ENCODE measurements around the gene ATP11B. TPM values are rescaled to one million over a fixed set of nuclear protein-coding genes. Genes with fewer than 3 reads are reported as not detected.

Gene ATP11B
- total and polyA plus RNA-seq, 2 experiments from 2014 or later: 5.8 to 24.7 TPM

- 0 out of 2 replicates have a peak overlapping the region, but pooled peaks have one; percentile 74 for H3K27ac Mint-ChIP-seq
- H3K4me1 ChIP-seq (ENCODE audit: insufficient read depth): peaks cover 33% of the 10 kb centered on the region
- H3K4me1 Mint-ChIP-seq: peaks cover 43% of the 10 kb centered on the region
- H3K4me3 ChIP-seq: no peak overlapping the region
- H3K27me3 Mint-ChIP-seq (ENCODE audit: insufficient read depth, low read depth, poor library complexity): peaks cover 4% of the 10 kb centered on the region
- 0 out of 2 replicates have a peak, but pooled peaks cover 2% of the 10 kb centered on the region for H3K36me3 ChIP-seq (ENCODE audit: insufficient read depth)
- no peaks in the 10 kb centered on the region for H3K79me2 ChIP-seq (replicated peaks; ENCODE audit: insufficient read depth)
- H4K20me1 ChIP-seq (replicated peaks; ENCODE audit: insufficient read depth): no peaks in the 10 kb centered on the region
- ATAC-seq (no peak), DNase-seq (ENCODE audit: low spot score) (no peak)
- H3K4me2 ChIP-seq: no peak overlapping the region
- peaks cover 9% of the 10 kb centered on the region; the same call in 1 of the 2 replicates for H3F3A ChIP-seq (replicated peaks; ENCODE audit: low read depth)
- H3K36me3 Mint-ChIP-seq (ENCODE audit: low read depth): peaks cover 11% of the 10 kb centered on the region; the same call in 2 of the 3 replicates
- H3K9me3 Mint-ChIP-seq: no peaks in the 10 kb centered on the region
- H2AFZ ChIP-seq: no peak overlapping the region
- H3K27me3 ChIP-seq (ENCODE audit: insufficient read depth): no peaks in the 10 kb centered on the region
- H3K27ac ChIP-seq (ENCODE audit: low read depth): no peak overlapping the region
- no peak for TF ChIP-seq NANOG (IDR thresholded peaks at IDR 0.05; ENCODE audit: borderline replicate concordance)
- no peak for TF ChIP-seq CTCF (conservative IDR thresholded peaks at IDR 0.05; ENCODE audit: low read depth in 2 of 2)
- TF ChIP-seq EZH2phosphoT487 (IDR thresholded peaks at IDR 0.05; ENCODE audit: unreplicated experiment): no peak
- no peak for TF ChIP-seq STAT1 (IDR thresholded peaks at IDR 0.05; ENCODE audit: unreplicated experiment)
- no peak for TF ChIP-seq POLR2AphosphoS5 (IDR thresholded peaks at IDR 0.05; ENCODE audit: low read depth)
- TF ChIP-seq REST (IDR thresholded peaks at IDR 0.05; ENCODE audit: unreplicated experiment): no peak
- TF ChIP-seq EZH2 (IDR thresholded peaks at IDR 0.05; ENCODE audit: low read depth, unreplicated experiment): no peak
- no peak for TF ChIP-seq ZNF114 (CRISPR knock-in tag; IDR thresholded peaks at IDR 0.05)
- no peak for TF ChIP-seq CREB1 (CRISPR knock-in tag; IDR thresholded peaks at IDR 0.05; ENCODE audit: low read depth)
- TF ChIP-seq ZNF331 (CRISPR knock-in tag; IDR thresholded peaks at IDR 0.05; ENCODE audit: low read depth): no peak
- no peak for TF ChIP-seq ETS1 (IDR thresholded peaks at IDR 0.05)
- TF ChIP-seq JUNB (IDR thresholded peaks at IDR 0.05; ENCODE audit: unreplicated experiment): no peak
- no peak for TF ChIP-seq ZNF462 (CRISPR knock-in tag; IDR thresholded peaks at IDR 0.05)
- no peaks in the 10 kb centered on the region for H3K9me2 ChIP-seq (ENCODE audit: insufficient read depth)
- no peak overlapping the region for H3K4me3 Mint-ChIP-seq
Measured at GRCh38 chr3:182940266-182940808, 147.0 kb downstream of the ATP11B start.
